NT2/D1 (cell line): ENCODE measurements around the gene CD3G.

Experiments used
- YY1 ChIP-seq: IDR thresholded peaks from 2 replicates; pipeline ENCODE4 v1.6.1; 2011; ENCODE audit not compliant: insufficient read length, insufficient read depth
- ZNF274 ChIP-seq: IDR thresholded peaks from 2 replicates; pipeline ENCODE4 v1.6.1; 2011; ENCODE audit warnings: mild to moderate bottlenecking, low read depth, low read length

GRCh38 chr11:118370774-118371173, 26.6 kb downstream of the CD3G start:
- no peak for TF ChIP-seq YY1
- TF ChIP-seq ZNF274 = no peak
